Measurements from ENCODE around the gene UGT1A3. TPM values are rescaled to one million over a fixed set of nuclear protein-coding genes. Genes with fewer than 3 reads are reported as not detected.

UGT1A3 gene
- total RNA-seq, 1 donor from 2014 or later, result not detected

GRCh38 chr2:233778030-233778429, 49.2 kb downstream of the UGT1A3 start, which contains the start of gene MROH2A:
Gene MROH2A (plus strand): TSS chr2:233778330. CDS start chr2:233779359, 1,029 bp downstream.
- Mint-ChIP-seq H3K4me1 (ENCODE audit: low read depth) (no peaks in the 10 kb centered on the region), H3K4me3 (ENCODE audit: unreplicated experiment) (no peak within 1 kb of the TSS), H3K9me3 (ENCODE audit: low read depth) (peaks cover 27% of the 10 kb centered on the region), H3K36me3 (ENCODE audit: low read depth) (peaks cover 10% of the 10 kb centered on the region), H3K27ac (ENCODE audit: unreplicated experiment) (no peak within 1 kb of the TSS), H3K27me3 (ENCODE audit: low read depth) (peaks cover 29% of the 10 kb centered on the region)
- TF ChIP-seq CTCF (IDR thresholded peaks at IDR 0.05), result no peak
- no peak for DNase-seq (ENCODE audit: low spot score)

DNA sequence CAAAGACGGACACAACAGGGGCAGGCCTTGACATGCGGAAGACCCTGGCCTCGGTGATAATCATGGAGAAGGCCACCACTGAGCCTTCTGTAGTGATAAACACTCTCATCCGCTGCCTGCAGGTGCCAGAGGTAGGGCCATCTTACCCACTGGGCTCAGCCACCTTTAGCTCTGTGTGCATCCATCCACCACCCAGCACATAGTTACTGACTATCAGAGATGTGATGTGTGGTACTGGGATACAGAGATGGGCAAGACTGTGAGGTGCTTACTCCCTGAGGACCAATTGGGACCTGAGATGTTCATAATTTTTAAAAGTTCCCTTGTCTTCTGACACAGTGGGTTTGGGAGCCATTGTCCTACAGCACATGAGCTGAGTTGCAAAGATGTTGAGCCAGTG, 50.9 kb downstream of the UGT1A3 start:
- Mint-ChIP-seq H3K4me1 (ENCODE audit: low read depth) (no peaks in the 10 kb centered on the region), H3K36me3 (ENCODE audit: low read depth) (peaks cover 10% of the 10 kb centered on the region), H3K9me3 (ENCODE audit: low read depth) (peaks cover 27% of the 10 kb centered on the region), H3K27ac (ENCODE audit: unreplicated experiment) (no peak overlapping the region), H3K4me3 (ENCODE audit: unreplicated experiment) (no peak overlapping the region), H3K27me3 (ENCODE audit: low read depth) (peaks cover 31% of the 10 kb centered on the region)
- DNase-seq (ENCODE audit: low spot score), result no peak
- TF ChIP-seq CTCF (IDR thresholded peaks at IDR 0.05), result no peak

- no peak for TF ChIP-seq CTCF (IDR thresholded peaks at IDR 0.05)
- Mint-ChIP-seq H3K27ac (ENCODE audit: unreplicated experiment) (no peak overlapping the region), H3K9me3 (ENCODE audit: low read depth) (peaks cover 23% of the 10 kb centered on the region), H3K4me1 (ENCODE audit: low read depth) (no peaks in the 10 kb centered on the region), H3K27me3 (ENCODE audit: low read depth) (peaks cover 28% of the 10 kb centered on the region), H3K36me3 (ENCODE audit: low read depth) (peaks cover 10% of the 10 kb centered on the region), H3K4me3 (ENCODE audit: unreplicated experiment) (no peak overlapping the region)
- DNase-seq (ENCODE audit: low spot score), result no peak
These were observed 51.9 kb downstream of the UGT1A3 start for GRCh38 chr2:233780771-233781170.

- Mint-ChIP-seq H3K4me3 (ENCODE audit: unreplicated experiment) (no peak overlapping the region), H3K27ac (ENCODE audit: unreplicated experiment) (no peak overlapping the region), H3K27me3 (ENCODE audit: low read depth) (peaks cover 6% of the 10 kb centered on the region), H3K4me1 (ENCODE audit: low read depth) (no peaks in the 10 kb centered on the region), H3K36me3 (ENCODE audit: low read depth) (no peaks in the 10 kb centered on the region), H3K9me3 (ENCODE audit: low read depth) (peaks cover 5% of the 10 kb centered on the region)
- TF ChIP-seq CTCF (IDR thresholded peaks at IDR 0.05), result no peak
- no peak for DNase-seq (ENCODE audit: low spot score)
These were observed 60.7 kb downstream of the UGT1A3 start for GRCh38 chr2:233789554-233789953.

DNA sequence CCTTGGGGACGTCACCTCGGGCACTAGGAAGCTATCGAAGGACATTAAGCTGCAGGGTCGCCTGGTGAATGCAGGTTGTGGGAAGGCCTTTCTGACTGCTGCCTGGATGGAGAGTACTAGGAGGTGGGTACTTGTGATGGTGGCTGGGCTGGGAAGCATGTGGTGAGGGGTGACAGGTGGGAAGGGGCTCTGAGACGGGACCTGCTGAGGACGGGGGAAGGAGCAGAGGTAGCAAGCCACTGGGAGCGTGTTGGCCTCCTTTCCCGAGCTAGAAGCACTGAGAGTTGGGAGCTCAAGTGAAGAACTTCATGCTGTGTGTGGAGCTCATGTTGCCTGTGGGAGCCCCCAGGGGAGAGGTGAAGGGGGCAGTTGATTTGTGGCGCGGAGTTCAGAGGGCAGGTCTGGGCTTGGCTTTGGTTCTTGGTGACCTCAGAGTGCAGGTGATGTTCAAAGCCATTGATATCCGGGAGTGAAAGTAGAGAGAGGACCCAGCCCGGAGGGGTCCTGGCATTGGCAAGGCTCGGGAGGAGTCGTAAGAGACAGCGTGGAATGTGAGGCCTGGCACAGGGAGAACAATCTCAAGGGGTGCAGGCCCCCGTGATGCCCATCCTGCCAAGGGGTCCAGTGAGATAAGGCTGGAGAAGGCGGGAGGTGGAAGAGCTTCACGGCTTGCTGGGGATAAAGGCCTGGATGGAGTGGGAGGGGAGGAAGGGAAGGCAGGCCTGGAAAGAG, 62.5 kb downstream of the UGT1A3 start:
- Mint-ChIP-seq H3K9me3 (ENCODE audit: low read depth) (peaks cover under 1% of the 10 kb centered on the region), H3K36me3 (ENCODE audit: low read depth) (no peaks in the 10 kb centered on the region), H3K27me3 (ENCODE audit: low read depth) (peaks cover 6% of the 10 kb centered on the region), H3K27ac (ENCODE audit: unreplicated experiment) (no peak overlapping the region), H3K4me1 (ENCODE audit: low read depth) (no peaks in the 10 kb centered on the region), H3K4me3 (ENCODE audit: unreplicated experiment) (no peak overlapping the region)
- TF ChIP-seq CTCF (IDR thresholded peaks at IDR 0.05), result no peak
- DNase-seq (ENCODE audit: low spot score), result no peak

Measured in chondrocyte (in vitro differentiated cells).